Measurements from ENCODE around the gene DOCK9. TPM values are rescaled to one million over a fixed set of nuclear protein-coding genes. Genes with fewer than 3 reads are reported as not detected.

The DOCK9 gene
- polyA plus RNA-seq, 3 donors = 0.01 TPM; not detected in 2

- TF ChIP-seq, protein P1, sequence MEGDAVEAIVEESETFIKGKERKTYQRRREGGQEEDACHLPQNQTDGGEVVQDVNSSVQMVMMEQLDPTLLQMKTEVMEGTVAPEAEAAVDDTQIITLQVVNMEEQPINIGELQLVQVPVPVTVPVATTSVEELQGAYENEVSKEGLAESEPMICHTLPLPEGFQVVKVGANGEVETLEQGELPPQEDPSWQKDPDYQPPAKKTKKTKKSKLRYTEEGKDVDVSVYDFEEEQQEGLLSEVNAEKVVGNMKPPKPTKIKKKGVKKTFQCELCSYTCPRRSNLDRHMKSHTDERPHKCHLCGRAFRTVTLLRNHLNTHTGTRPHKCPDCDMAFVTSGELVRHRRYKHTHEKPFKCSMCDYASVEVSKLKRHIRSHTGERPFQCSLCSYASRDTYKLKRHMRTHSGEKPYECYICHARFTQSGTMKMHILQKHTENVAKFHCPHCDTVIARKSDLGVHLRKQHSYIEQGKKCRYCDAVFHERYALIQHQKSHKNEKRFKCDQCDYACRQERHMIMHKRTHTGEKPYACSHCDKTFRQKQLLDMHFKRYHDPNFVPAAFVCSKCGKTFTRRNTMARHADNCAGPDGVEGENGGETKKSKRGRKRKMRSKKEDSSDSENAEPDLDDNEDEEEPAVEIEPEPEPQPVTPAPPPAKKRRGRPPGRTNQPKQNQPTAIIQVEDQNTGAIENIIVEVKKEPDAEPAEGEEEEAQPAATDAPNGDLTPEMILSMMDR (IDR thresholded peaks at IDR 0.05) = no peak
- peaks cover 5 to 15% (median 9%) of the 10 kb centered on the region in 3 donors for H3K27me3 Mint-ChIP-seq (ENCODE audit: low read depth in 3 of 3)
- intact Hi-C loops (cut with micrococcal nuclease) = loop anchor here in 1 of 2 donors (10.0 kb wide), 1 partner anchor 403 kb away; no protein-coding TSS in a partner anchor
- no peak overlapping the region for H3K4me3 Mint-ChIP-seq
- Histone ChIP-seq H3K27me3 (ENCODE audit: control insufficient read depth in 2 of 2, insufficient read depth in 2 of 2, low read length in 2 of 2) (peaks cover 6 to 11% of the 10 kb centered on the region in 2 donors), H2AFZ (ENCODE audit: insufficient read depth, low read depth, low read length, poor library complexity, severe bottlenecking) (no peak overlapping the region), H4K20me1 (ENCODE audit: insufficient read depth, low read length) (no peaks in the 10 kb centered on the region), H3K9me3 (replicated peaks in 1 of 2; ENCODE audit: control insufficient read depth in 1 of 2, insufficient read depth in 1 of 2, low read length in 2 of 2) (no peaks in the 10 kb centered on the region), H3K4me1 (ENCODE audit: control insufficient read depth in 1 of 2, insufficient read depth in 2 of 2, low read length in 2 of 2) (no peaks in the 10 kb centered on the region), H3K79me2 (ENCODE audit: insufficient read depth, low read length) (no peaks in the 10 kb centered on the region), H3K4me2 (replicated peaks; ENCODE audit: extremely low read depth, low read length, poor library complexity, severe bottlenecking) (no peak overlapping the region), H3K9ac (ENCODE audit: insufficient read depth, low read length, poor library complexity, severe bottlenecking) (no peak overlapping the region), H3K27ac (ENCODE audit: low read depth in 1 of 2, low read length in 2 of 2) (no peak overlapping the region), H3K36me3 (replicated peaks in 1 of 2; ENCODE audit: control insufficient read depth in 1 of 2, insufficient read depth in 2 of 2, low read length in 2 of 2) (no peaks in the 10 kb centered on the region), H3K4me3 (replicated peaks in 1 of 3; ENCODE audit: low read depth in 2 of 3, low read length in 3 of 3) (no peak overlapping the region)
- H3K9me3 Mint-ChIP-seq = no peaks in the 10 kb centered on the region
- no peaks in the 10 kb centered on the region for H3K4me1 Mint-ChIP-seq
- 93% methylated on average over 4 of the region's 5 CpGs for WGBS (ENCODE audit: insufficient coverage)
- no peak for DNase-seq
- H3K36me3 Mint-ChIP-seq = no peaks in the 10 kb centered on the region
- no peak overlapping the region for H3K27ac Mint-ChIP-seq
Observed at GRCh38 chr13:98847780-98848179, 130.1 kb downstream of the DOCK9 start.

- no peaks in the 10 kb centered on the region for H3K9me3 Mint-ChIP-seq
- no peak overlapping the region for H3K4me3 Mint-ChIP-seq
- intact Hi-C loops (cut with micrococcal nuclease) = loop anchor here in 1 of 2 donors (10.0 kb wide), 1 partner anchor 402 kb away; no protein-coding TSS in a partner anchor
- no peak overlapping the region for H3K9ac ChIP-seq (ENCODE audit: insufficient read depth, low read length, poor library complexity, severe bottlenecking)
- peaks cover 6 to 11% of the 10 kb centered on the region in 2 donors for H3K27me3 ChIP-seq (ENCODE audit: control insufficient read depth in 2 of 2, insufficient read depth in 2 of 2, low read length in 2 of 2)
- no peaks in the 10 kb centered on the region for H3K4me1 Mint-ChIP-seq
- no peak for DNase-seq
- H4K20me1 ChIP-seq (ENCODE audit: insufficient read depth, low read length) = no peaks in the 10 kb centered on the region
- no peaks in the 10 kb centered on the region for H3K36me3 ChIP-seq (replicated peaks in 1 of 2; ENCODE audit: control insufficient read depth in 1 of 2, insufficient read depth in 2 of 2, low read length in 2 of 2)
- H2AFZ ChIP-seq (ENCODE audit: insufficient read depth, low read depth, low read length, poor library complexity, severe bottlenecking) = no peak overlapping the region
- TF ChIP-seq, protein P1 (IDR thresholded peaks at IDR 0.05) = no peak
- no peaks in the 10 kb centered on the region for H3K79me2 ChIP-seq (ENCODE audit: insufficient read depth, low read length)
- no peaks in the 10 kb centered on the region for H3K36me3 Mint-ChIP-seq
- H3K4me2 ChIP-seq (replicated peaks; ENCODE audit: extremely low read depth, low read length, poor library complexity, severe bottlenecking) = no peak overlapping the region
- H3K4me3 ChIP-seq (replicated peaks in 1 of 3; ENCODE audit: low read depth in 2 of 3, low read length in 3 of 3) = no peak overlapping the region
- WGBS (ENCODE audit: insufficient coverage) = no CpG with 5 or more reads among the region's 4 CpGs
- peaks cover 6 to 15% (median 9%) of the 10 kb centered on the region in 3 donors for H3K27me3 Mint-ChIP-seq (ENCODE audit: low read depth in 3 of 3)
- H3K27ac ChIP-seq (ENCODE audit: low read depth in 1 of 2, low read length in 2 of 2) = no peak overlapping the region
- H3K9me3 ChIP-seq (replicated peaks in 1 of 2; ENCODE audit: control insufficient read depth in 1 of 2, insufficient read depth in 1 of 2, low read length in 2 of 2) = no peaks in the 10 kb centered on the region
- no peak overlapping the region for H3K27ac Mint-ChIP-seq
- H3K4me1 ChIP-seq (ENCODE audit: control insufficient read depth in 1 of 2, insufficient read depth in 2 of 2, low read length in 2 of 2) = no peaks in the 10 kb centered on the region
Observed at GRCh38 chr13:98846986-98847385, 130.9 kb downstream of the DOCK9 start.

Measured in CD14-positive monocyte (primary cell).